Measurements from ENCODE around the gene EIF4G1. TPM values are rescaled to one million over a fixed set of nuclear protein-coding genes. Genes with fewer than 3 reads are reported as not detected.

The EIF4G1 gene
- total and polyA plus RNA-seq, 2 experiments from 2014 or later: 227 to 552 TPM

- no peak for ATAC-seq
- no peak for TF ChIP-seq ZNF462 (CRISPR knock-in tag; IDR thresholded peaks at IDR 0.05)
- no peak for TF ChIP-seq STAT1 (IDR thresholded peaks at IDR 0.05; ENCODE audit: unreplicated experiment)
- H3K4me3 Mint-ChIP-seq: no peak overlapping the region
- H3K36me3 Mint-ChIP-seq (ENCODE audit: low read depth): peaks cover 100% of the 10 kb centered on the region
- no peak overlapping the region for H3K27ac ChIP-seq (ENCODE audit: low read depth)
- peaks cover 60% of the 10 kb centered on the region for H4K20me1 ChIP-seq (replicated peaks; ENCODE audit: insufficient read depth)
- no peaks in the 10 kb centered on the region for H3K4me1 Mint-ChIP-seq
- no peak for DNase-seq (ENCODE audit: low spot score)
- H3K27me3 Mint-ChIP-seq (ENCODE audit: insufficient read depth, low read depth, poor library complexity): peaks cover 25% of the 10 kb centered on the region
- H3K27ac Mint-ChIP-seq: no peak overlapping the region; the same call in 1 of the 2 replicates
- H3K4me1 ChIP-seq (ENCODE audit: insufficient read depth): no peaks in the 10 kb centered on the region
- H3K27me3 ChIP-seq (ENCODE audit: insufficient read depth): no peaks in the 10 kb centered on the region
- peaks cover 39% of the 10 kb centered on the region for H3F3A ChIP-seq (replicated peaks; ENCODE audit: low read depth)
- H3K4me2 ChIP-seq: no peak overlapping the region
- H3K79me2 ChIP-seq (replicated peaks; ENCODE audit: insufficient read depth): peaks cover 54% of the 10 kb centered on the region
- H3K9me3 Mint-ChIP-seq: no peaks in the 10 kb centered on the region
- no peak overlapping the region for H3K4me3 ChIP-seq
- no peaks in the 10 kb centered on the region for H3K9me2 ChIP-seq (ENCODE audit: insufficient read depth)
- no peak overlapping the region for H2AFZ ChIP-seq
- H3K36me3 ChIP-seq (ENCODE audit: insufficient read depth): peaks cover 92% of the 10 kb centered on the region
Measured at GRCh38 chr3:184327171-184327570, 12.8 kb downstream of the EIF4G1 start.

- Mint-ChIP-seq H3K27ac (no peak overlapping the region), H3K36me3 (ENCODE audit: low read depth) (peaks cover 100% of the 10 kb centered on the region), H3K27me3 (ENCODE audit: insufficient read depth, low read depth, poor library complexity) (peaks cover 27% of the 10 kb centered on the region), H3K4me1 (no peaks in the 10 kb centered on the region; the same call in 2 of the 3 replicates), H3K9me3 (no peaks in the 10 kb centered on the region), H3K4me3 (no peak overlapping the region)
- H3K9me2 ChIP-seq (ENCODE audit: insufficient read depth): no peaks in the 10 kb centered on the region
- H3K27ac ChIP-seq (ENCODE audit: low read depth): no peak overlapping the region
- H3K79me2 ChIP-seq (replicated peaks; ENCODE audit: insufficient read depth): peaks cover 45% of the 10 kb centered on the region
- H4K20me1 ChIP-seq (replicated peaks; ENCODE audit: insufficient read depth): peaks cover 57% of the 10 kb centered on the region
- H3F3A ChIP-seq (replicated peaks; ENCODE audit: low read depth): peaks cover 52% of the 10 kb centered on the region
- H2AFZ ChIP-seq: no peak overlapping the region
- no peak for ATAC-seq
- no peaks in the 10 kb centered on the region for H3K27me3 ChIP-seq (ENCODE audit: insufficient read depth)
- H3K4me1 ChIP-seq (ENCODE audit: insufficient read depth): no peaks in the 10 kb centered on the region
- DNase-seq (ENCODE audit: low spot score): no peak
- H3K4me2 ChIP-seq: no peak overlapping the region
- H3K36me3 ChIP-seq (ENCODE audit: insufficient read depth): peaks cover 90% of the 10 kb centered on the region
- H3K4me3 ChIP-seq: no peak overlapping the region
- TF ChIP-seq CTCF (conservative IDR thresholded peaks at IDR 0.05; ENCODE audit: low read depth in 2 of 2): no peak
- no peak for TF ChIP-seq CREB1 (CRISPR knock-in tag; IDR thresholded peaks at IDR 0.05; ENCODE audit: low read depth)
- TF ChIP-seq NANOG (IDR thresholded peaks at IDR 0.05; ENCODE audit: borderline replicate concordance): no peak
- TF ChIP-seq POLR2AphosphoS5 (IDR thresholded peaks at IDR 0.05; ENCODE audit: low read depth): no peak
- TF ChIP-seq ZNF331 (CRISPR knock-in tag; IDR thresholded peaks at IDR 0.05; ENCODE audit: low read depth): no peak
- no peak for TF ChIP-seq ZNF114 (CRISPR knock-in tag; IDR thresholded peaks at IDR 0.05)
- no peak for TF ChIP-seq EZH2phosphoT487 (IDR thresholded peaks at IDR 0.05; ENCODE audit: unreplicated experiment)
- TF ChIP-seq EZH2 (IDR thresholded peaks at IDR 0.05; ENCODE audit: low read depth, unreplicated experiment): no peak
Measured at GRCh38 chr3:184328516-184328915, 14.1 kb downstream of the EIF4G1 start.
